Mucosa of rectum (tissue), 2 donors: ENCODE measurements around the gene DGKB.

Source experiments
- H3K27ac ChIP-seq, 2 donors: one replicate each; pipeline ENCODE4 v1.7.0; 2013; ENCODE audit warnings: inconsistent platforms in 2 of 2, low read depth in 2 of 2, low read length in 2 of 2
- H3K27me3 ChIP-seq, 2 donors: one replicate each; pipeline ENCODE4 v1.7.0; 2013; ENCODE audit warnings: low read length in 2 of 2; ENCODE audit not compliant: control insufficient read depth in 2 of 2, insufficient read depth in 2 of 2
- H3K36me3 ChIP-seq, 2 donors: one replicate each; pipeline ENCODE4 v1.7.0; 2013; ENCODE audit warnings: low read length in 2 of 2; ENCODE audit not compliant: control insufficient read depth in 2 of 2, insufficient read depth in 2 of 2
- H3K4me1 ChIP-seq, 2 donors: one replicate each; pipeline ENCODE4 v1.7.0; 2013; ENCODE audit warnings: low read length in 2 of 2, mild to moderate bottlenecking in 1 of 2; ENCODE audit not compliant: control insufficient read depth in 2 of 2, insufficient read depth in 2 of 2
- H3K4me3 ChIP-seq, 2 donors: one replicate each; pipeline ENCODE4 v1.7.0; 2013; ENCODE audit warnings: low read length in 2 of 2
- H3K9ac ChIP-seq, 2 donors: one replicate each; pipeline ENCODE4 v1.7.0; 2013; ENCODE audit warnings: low read length in 2 of 2, low read depth in 1 of 2, mild to moderate bottlenecking in 1 of 2
- H3K9me3 ChIP-seq, 2 donors: one replicate each; pipeline ENCODE4 v1.7.0; 2013; ENCODE audit warnings: low read length in 2 of 2; ENCODE audit not compliant: control insufficient read depth in 2 of 2
- donor health status: healthy.
- donor health status: Normal muscosa, but diverticular disease.

DGKB gene

GRCh38 chr7:14900051-14900450 lies 2.5 kb downstream of the DGKB start:
- no peak overlapping the region for H3K4me3 ChIP-seq
- no peaks in the 10 kb centered on the region for H3K4me1 ChIP-seq
- H3K9me3 ChIP-seq, result no peaks in the 10 kb centered on the region
- no peaks in the 10 kb centered on the region for H3K36me3 ChIP-seq
- H3K27me3 ChIP-seq, result no peaks in the 10 kb centered on the region
- H3K9ac ChIP-seq, result no peak overlapping the region
- H3K27ac ChIP-seq, result no peak overlapping the region

GRCh38 chr7:14899030-14899429 lies 3.5 kb downstream of the DGKB start:
- no peaks in the 10 kb centered on the region for H3K27me3 ChIP-seq
- H3K4me1 ChIP-seq, result no peaks in the 10 kb centered on the region
- H3K9me3 ChIP-seq, result no peaks in the 10 kb centered on the region
- no peak overlapping the region for H3K9ac ChIP-seq
- H3K36me3 ChIP-seq, result no peaks in the 10 kb centered on the region
- H3K27ac ChIP-seq, result no peak overlapping the region
- no peak overlapping the region for H3K4me3 ChIP-seq

GRCh38 chr7:14896461-14896860 lies 6.1 kb downstream of the DGKB start:
- Histone ChIP-seq H3K27ac (no peak overlapping the region), H3K9me3 (no peaks in the 10 kb centered on the region), H3K4me1 (no peaks in the 10 kb centered on the region), H3K9ac (no peak overlapping the region), H3K36me3 (no peaks in the 10 kb centered on the region), H3K4me3 (no peak overlapping the region), H3K27me3 (no peaks in the 10 kb centered on the region)

- Histone ChIP-seq H3K9me3 (no peaks in the 10 kb centered on the region), H3K4me1 (no peaks in the 10 kb centered on the region), H3K4me3 (no peak overlapping the region), H3K9ac (no peak overlapping the region), H3K36me3 (no peaks in the 10 kb centered on the region), H3K27ac (no peak overlapping the region), H3K27me3 (no peaks in the 10 kb centered on the region)
Measured at GRCh38 chr7:14894826-14895225, 7.7 kb downstream of the DGKB start.

GRCh38 chr7:14892961-14893360 lies 9.6 kb downstream of the DGKB start:
- Histone ChIP-seq H3K9ac (no peak overlapping the region), H3K27me3 (no peaks in the 10 kb centered on the region), H3K4me3 (no peak overlapping the region), H3K4me1 (no peaks in the 10 kb centered on the region), H3K27ac (no peak overlapping the region), H3K36me3 (no peaks in the 10 kb centered on the region), H3K9me3 (no peaks in the 10 kb centered on the region)

DNA sequence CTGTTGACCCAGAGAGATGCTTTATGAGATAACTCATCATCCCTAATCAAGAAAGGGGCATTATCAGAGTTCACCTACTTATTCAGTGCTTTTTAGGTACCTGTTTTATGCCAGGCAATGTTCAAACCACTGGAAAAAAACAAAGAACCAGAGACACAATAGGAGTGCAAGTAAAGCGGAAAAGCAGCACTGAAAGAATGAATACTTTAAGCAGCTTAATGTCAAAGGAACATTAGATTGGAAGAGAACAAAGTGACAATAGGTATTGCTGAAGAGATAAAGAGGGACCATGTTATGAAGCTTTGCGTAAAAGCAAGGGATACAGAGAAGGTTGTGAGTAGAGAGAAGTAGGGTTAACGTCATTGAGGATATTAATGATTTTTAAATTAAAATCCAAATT lies 11.3 kb downstream of the DGKB start:
- H3K9ac ChIP-seq, result no peak overlapping the region
- no peaks in the 10 kb centered on the region for H3K4me1 ChIP-seq

GRCh38 chr7:14888962-14889361 lies 13.6 kb downstream of the DGKB start:
- H3K4me3 ChIP-seq, result no peak overlapping the region
- H3K9me3 ChIP-seq, result no peaks in the 10 kb centered on the region
- no peak overlapping the region for H3K9ac ChIP-seq
- H3K27me3 ChIP-seq, result no peaks in the 10 kb centered on the region
- H3K36me3 ChIP-seq, result no peaks in the 10 kb centered on the region
- H3K4me1 ChIP-seq, result no peaks in the 10 kb centered on the region
- H3K27ac ChIP-seq, result no peak overlapping the region

More for the DNA sequence above, 11.3 kb downstream of the DGKB start:
- H3K4me3 ChIP-seq, result no peak overlapping the region
- H3K36me3 ChIP-seq, result no peaks in the 10 kb centered on the region
- H3K27me3 ChIP-seq, result no peaks in the 10 kb centered on the region
- H3K9me3 ChIP-seq, result no peaks in the 10 kb centered on the region
- no peak overlapping the region for H3K27ac ChIP-seq

DNA sequence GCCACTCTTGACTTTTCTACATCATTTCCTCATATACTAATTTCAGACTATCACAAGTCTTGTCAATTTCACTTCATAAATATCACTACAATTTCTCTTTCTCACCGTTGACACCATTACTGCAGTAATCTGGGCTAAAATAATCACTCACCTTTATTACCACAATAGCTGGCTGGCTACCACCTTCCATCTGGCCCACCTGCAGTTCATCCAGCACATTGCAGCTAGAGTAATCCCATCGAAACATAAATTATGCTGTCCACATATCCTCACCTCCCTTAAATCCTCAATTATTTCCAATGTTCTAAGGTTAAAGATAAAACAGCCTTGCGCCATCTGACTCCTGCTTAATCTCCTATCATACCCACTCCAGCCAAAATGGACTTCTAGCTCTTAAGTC lies 16.0 kb downstream of the DGKB start:
- H3K36me3 ChIP-seq, result no peaks in the 10 kb centered on the region
- no peak overlapping the region for H3K27ac ChIP-seq
- H3K27me3 ChIP-seq, result no peaks in the 10 kb centered on the region
- no peak overlapping the region for H3K4me3 ChIP-seq
- H3K9me3 ChIP-seq, result no peaks in the 10 kb centered on the region
- H3K9ac ChIP-seq, result no peak overlapping the region
- H3K4me1 ChIP-seq, result no peaks in the 10 kb centered on the region

GRCh38 chr7:14875941-14876587 lies 26.5 kb downstream of the DGKB start:
- H3K27ac ChIP-seq, result no peak overlapping the region
- H3K4me1 ChIP-seq, result no peaks in the 10 kb centered on the region
- H3K9ac ChIP-seq, result no peak overlapping the region
- H3K4me3 ChIP-seq, result no peak overlapping the region
- no peaks in the 10 kb centered on the region for H3K27me3 ChIP-seq
- no peaks in the 10 kb centered on the region for H3K36me3 ChIP-seq
- H3K9me3 ChIP-seq, result no peaks in the 10 kb centered on the region

GRCh38 chr7:14871880-14872279 lies 30.7 kb downstream of the DGKB start:
- Histone ChIP-seq H3K4me1 (no peaks in the 10 kb centered on the region), H3K4me3 (no peak overlapping the region), H3K27ac (no peak overlapping the region), H3K27me3 (no peaks in the 10 kb centered on the region), H3K36me3 (no peaks in the 10 kb centered on the region), H3K9ac (no peak overlapping the region), H3K9me3 (no peaks in the 10 kb centered on the region)

DNA sequence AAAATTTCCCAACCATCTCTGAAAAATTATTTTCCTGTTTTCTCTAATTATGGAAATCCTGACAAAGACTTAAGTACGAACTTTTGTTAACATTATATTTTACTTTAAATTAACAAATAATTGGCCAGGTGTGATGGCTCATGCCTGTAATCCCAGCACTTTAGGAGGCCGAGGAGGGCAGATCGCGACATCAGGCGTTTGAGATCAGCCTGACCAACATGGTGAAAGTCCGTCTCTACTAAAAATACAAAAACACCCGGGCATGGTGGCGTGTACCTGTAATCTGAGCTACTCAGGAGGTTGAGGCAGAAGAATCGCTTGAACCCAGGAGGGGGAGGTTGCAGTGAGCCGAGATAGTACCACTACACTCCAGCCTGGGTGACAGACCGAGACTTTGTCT lies 32.2 kb downstream of the DGKB start:
- H3K9me3 ChIP-seq, result no peaks in the 10 kb centered on the region

More for the DNA sequence above, 32.2 kb downstream of the DGKB start:
- no peak overlapping the region for H3K27ac ChIP-seq
- no peak overlapping the region for H3K4me3 ChIP-seq
- no peaks in the 10 kb centered on the region for H3K4me1 ChIP-seq
- no peaks in the 10 kb centered on the region for H3K27me3 ChIP-seq
- no peak overlapping the region for H3K9ac ChIP-seq
- no peaks in the 10 kb centered on the region for H3K36me3 ChIP-seq
